ENCODE data around the gene LRIG2.

LRIG2 gene

DNA sequence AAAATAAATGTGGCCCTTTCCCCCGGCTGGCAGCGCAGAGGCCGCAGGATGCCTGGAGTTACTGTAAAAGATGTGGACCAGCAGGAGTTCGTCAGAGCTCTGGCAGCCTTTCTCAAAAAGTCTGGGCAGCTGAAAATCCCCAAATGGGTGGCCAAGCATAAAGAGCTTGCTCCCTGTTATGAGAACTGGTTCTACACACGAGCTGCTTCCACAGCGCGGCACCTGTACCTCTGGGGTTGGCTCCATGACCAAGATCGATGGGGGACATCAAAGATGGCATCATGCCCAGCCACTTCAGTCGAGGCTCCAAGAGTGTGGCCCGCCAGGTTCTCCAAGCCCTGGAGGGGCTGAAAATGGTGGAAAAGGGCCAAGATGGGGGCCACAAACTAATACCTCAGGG is 95.9 kb downstream of the LRIG2 start:
- DNase-seq (ENCODE audit: low read depth): no peak

DNA sequence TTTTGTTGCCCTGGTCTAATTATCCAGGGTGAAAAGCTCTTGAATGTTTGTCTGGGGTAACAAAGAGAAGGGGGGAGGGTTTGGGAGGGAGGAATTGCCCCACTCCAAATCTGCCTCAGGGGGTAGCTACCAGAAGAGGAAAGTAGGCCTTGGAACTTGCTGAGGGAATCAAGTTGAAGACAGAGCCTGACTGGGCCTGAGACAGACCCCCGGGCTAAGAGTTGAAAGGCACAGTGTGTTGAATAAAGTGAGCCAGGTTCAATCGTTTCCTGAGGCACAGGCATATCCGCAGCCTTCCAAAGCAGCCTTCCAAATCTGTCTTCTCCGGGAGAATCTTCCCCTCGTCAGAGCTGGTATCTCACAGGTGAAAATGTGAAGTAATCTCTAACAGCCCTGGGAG is 96.6 kb downstream of the LRIG2 start:
- DNase-seq (ENCODE audit: low read depth): no peak

DNA sequence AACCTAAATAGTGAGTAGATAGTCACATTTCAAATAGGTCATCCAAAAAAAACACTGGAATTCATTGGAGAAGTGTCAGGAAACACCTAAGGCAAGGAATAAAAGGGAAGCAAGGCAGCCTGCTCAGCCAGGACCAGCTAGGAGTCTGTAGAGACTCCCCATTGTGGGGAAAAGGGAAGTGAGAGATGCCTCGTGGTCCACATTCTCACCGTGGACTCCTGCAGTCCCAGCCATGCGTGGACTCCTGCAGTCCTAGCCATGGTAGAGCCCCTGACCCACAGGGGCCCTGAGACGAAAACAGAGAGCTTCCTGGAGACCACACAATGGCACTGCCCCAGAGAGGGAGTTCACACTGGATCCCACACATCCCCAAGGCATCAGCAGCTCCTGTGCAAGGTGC is 97.5 kb downstream of the LRIG2 start:
- DNase-seq (ENCODE audit: low read depth): no peak

DNA sequence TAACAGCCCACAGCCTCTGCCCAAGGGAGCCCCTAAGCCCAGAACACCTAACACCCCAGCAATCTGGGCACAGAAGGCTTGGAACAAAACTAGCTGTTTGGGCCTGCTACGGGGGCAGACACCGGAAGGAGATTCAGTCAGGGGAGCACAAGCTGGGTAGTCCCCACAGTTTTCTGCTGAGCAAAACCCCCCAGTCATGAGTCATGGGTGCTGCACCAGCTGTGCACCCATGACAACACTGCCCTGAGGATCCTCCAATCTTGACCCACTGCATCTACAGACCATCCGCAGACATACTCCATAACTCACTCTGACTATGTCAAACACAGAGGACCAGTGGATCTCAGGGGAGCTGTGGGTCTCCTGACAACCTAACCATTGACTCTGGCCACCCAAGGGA is 105.1 kb downstream of the LRIG2 start:
- DNase-seq (ENCODE audit: low read depth): no peak

DNA sequence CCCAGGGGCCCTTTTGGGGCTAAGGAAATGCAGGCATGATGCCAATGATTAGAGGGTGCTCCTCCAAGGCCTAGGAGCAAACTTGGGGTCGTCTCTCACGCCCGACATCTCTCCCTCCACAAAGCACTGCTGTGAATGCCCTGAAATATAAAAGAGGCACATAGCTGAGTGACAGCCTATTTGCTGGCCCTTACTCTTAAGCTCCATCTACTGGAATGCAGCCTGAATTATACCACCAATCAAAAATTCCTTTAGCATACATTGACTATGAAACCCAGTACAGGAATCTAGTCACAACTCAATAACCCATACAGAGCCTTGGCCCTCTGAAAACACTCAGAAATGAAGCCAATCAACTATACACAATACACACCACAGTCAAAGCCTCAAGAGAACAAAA is 105.5 kb downstream of the LRIG2 start:
- DNase-seq (ENCODE audit: low read depth): no peak

All from stromal cell of bone marrow (primary cell).